K562 (cell line): Measurements from ENCODE around the gene DDAH1. TPM values are rescaled to one million over a fixed set of nuclear protein-coding genes. Genes with fewer than 3 reads are reported as not detected.
A peak's percentile ranks its signal among the peaks of the same experiment; 100 is the strongest.

ENCODE experiments used
- ADNP ChIP-seq: fragments of 200-800 bp; sonication (Bioruptor generic); IDR thresholded peaks from 2 replicates; pipeline ENCODE4 v1.6.1; 2016; ENCODE audit warnings: missing genetic modification characterization, missing compliant biosample characterization
- BCL6 ChIP-seq: fragments of 250-450 bp; sonication (Bioruptor Pico); IDR thresholded peaks from 2 replicates; pipeline ENCODE4 v1.4.0; 2020
- BRD4 ChIP-seq: fragments of 200-600 bp; sonication (generic); IDR thresholded peaks from 2 replicates; pipeline ENCODE4 v1.6.1; 2017; ENCODE audit warnings: inconsistent platforms
- CBFA2T2 ChIP-seq: fragments of 450-650 bp; conservative IDR thresholded peaks from 2 replicates; pipeline ENCODE4 v1.6.1; 2017; ENCODE audit warnings: mild to moderate bottlenecking
- CBX3 ChIP-seq, 2 experiments: IDR thresholded peaks; 1 replicate in 1 of 2; 2 replicates in 1 of 2; pipeline ENCODE4 v1.6.1; 2012; ENCODE audit warnings: inconsistent platforms in 2 of 2, low read length in 2 of 2, borderline replicate concordance in 1 of 2, control low read depth in 1 of 2
- CREB3 ChIP-seq: fragments of 450-650 bp; conservative IDR thresholded peaks from 2 replicates; pipeline ENCODE4 v1.6.1; 2016; ENCODE audit warnings: missing genetic modification characterization, low read depth, mild to moderate bottlenecking, missing compliant biosample characterization, moderate library complexity
- ETS2 ChIP-seq: IDR thresholded peaks from 2 replicates; pipeline ENCODE4 v1.6.1; 2016; ENCODE audit warnings: borderline replicate concordance, missing genetic modification characterization, mild to moderate bottlenecking, moderate library complexity, missing compliant biosample characterization; ENCODE audit not compliant: poor library complexity, severe bottlenecking
- FIP1L1 ChIP-seq: fragments of 200-400 bp; formaldehyde crosslinking; IDR thresholded peaks from 2 replicates; pipeline ENCODE4 v1.6.1; 2018; ENCODE audit warnings: mild to moderate bottlenecking, low read depth, low read length; ENCODE audit not compliant: poor library complexity, severe bottlenecking
- HMBOX1 ChIP-seq: sonication (generic); IDR thresholded peaks from 2 replicates; pipeline ENCODE4 v1.6.1; 2016
- MAX ChIP-seq: sonication (generic); formaldehyde crosslinking; IDR thresholded peaks from 2 replicates; pipeline ENCODE4 v1.9.0; 2022; ENCODE audit warnings: mild to moderate bottlenecking, missing genetic modification reagents
- MEF2D ChIP-seq: conservative IDR thresholded peaks from 2 replicates; pipeline ENCODE4 v1.6.1; 2016; ENCODE audit warnings: low read depth, missing genetic modification characterization, missing compliant biosample characterization
- NFYB ChIP-seq: IDR thresholded peaks from 2 replicates; pipeline ENCODE4 v1.6.1; 2011; ENCODE audit warnings: mild to moderate bottlenecking, moderate library complexity; ENCODE audit not compliant: insufficient read length; ENCODE audit errors: extremely low read depth
- NUFIP1 ChIP-seq: fragments of 450-650 bp; IDR thresholded peaks from 2 replicates; pipeline ENCODE4 v1.6.1; 2018; ENCODE audit not compliant: partially characterized antibody
- PATZ1 ChIP-seq: fragments of 250-450 bp; sonication (Bioruptor Pico); IDR thresholded peaks from 2 replicates; pipeline ENCODE4 v1.5.0; 2020; ENCODE audit warnings: mild to moderate bottlenecking, borderline replicate concordance
- PHTF2 ChIP-seq: fragments of 250-450 bp; sonication (Bioruptor Pico); IDR thresholded peaks from 2 replicates; pipeline ENCODE4 v1.5.0; 2021; ENCODE audit warnings: mild to moderate bottlenecking
- RBM15 ChIP-seq: fragments of 200-400 bp; formaldehyde crosslinking; IDR thresholded peaks from 2 replicates; pipeline ENCODE4 v1.6.1; 2018; ENCODE audit warnings: mild to moderate bottlenecking, low read length, moderate library complexity; ENCODE audit not compliant: insufficient read depth
- SREBF2 ChIP-seq: sonication (generic); formaldehyde crosslinking; IDR thresholded peaks from 2 replicates; pipeline ENCODE4 v1.4.0; 2020; ENCODE audit warnings: mild to moderate bottlenecking, missing genetic modification reagents
- ZNF140 ChIP-seq: fragments of 250-450 bp; sonication (Bioruptor Pico); IDR thresholded peaks from 2 replicates; pipeline ENCODE4 v1.8.0; 2021; ENCODE audit warnings: moderate library complexity, mild to moderate bottlenecking, inconsistent platforms
- ZNF436 ChIP-seq: fragments of 250-450, 450-650 bp; sonication (Bioruptor Pico); formaldehyde crosslinking; IDR thresholded peaks from 2 replicates; pipeline ENCODE4 v1.7.0; 2020; ENCODE audit warnings: mild to moderate bottlenecking
- ZNF512 ChIP-seq: IDR thresholded peaks from 2 replicates; pipeline ENCODE4 v1.6.1; 2016; ENCODE audit warnings: missing genetic modification characterization, missing compliant biosample characterization
- polyA plus RNA-seq, 8 experiments: library from polyadenylated mRNA; depleted of rRNA in 4 of 8; stranded (reverse) in 5 of 8; unstranded in 3 of 8; fragments of >200 nt; fragmentation: Nextera tagmentation in 2 of 8; fragmentation: Illumina TruSeq in 1 of 8; extraction: Ambion mirVana in 2 of 8; extraction: Trizol in 1 of 8; gene quantifications; 2 replicates each; pipeline versions ENCODE4 v1.2.1 to v1.2.3, GENCODE V29; 2011 to 2014; ENCODE audit warnings: inconsistent platforms in 1 of 8, missing spikeins in 1 of 8
- total RNA-seq, 7 experiments: library from RNA; depleted of rRNA in 6 of 7; stranded (reverse); fragments of >200 nt in 6 of 7; fragmentation: Illumina TruSeq in 2 of 7; extraction: Trizol in 2 of 7; gene quantifications; 2 replicates each; pipeline versions ENCODE4 v1.2.1 to v1.2.3, GENCODE V29; 2011 to 2021; ENCODE audit warnings: low replicate concordance in 1 of 7

The DDAH1 gene
- total and polyA plus RNA-seq, 9 of the 15 experiments (the other 6 are each of a cell fraction or from before 2014, with no cell fraction given), result 0.04 to 0.24 (median 0.10) TPM

GRCh38 chr1:85276215-85276977 lies 188.6 kb downstream of the DDAH1 start, which contains the start of gene BCL10 (continued):
- peak; percentile 55 for TF ChIP-seq MAX (CRISPR knock-in tag)
- no peak for TF ChIP-seq PATZ1
- no peak for TF ChIP-seq HMBOX1
- no peak for TF ChIP-seq ETS2
- TF ChIP-seq CREB3 (tag), result no peak
- TF ChIP-seq BCL6 (CRISPR knock-in tag), result no peak
- TF ChIP-seq MEF2D (tag), result no peak
- no peak for TF ChIP-seq ADNP (tag)
- no peak for TF ChIP-seq ZNF512 (tag)
- peak; percentile 60 for TF ChIP-seq FIP1L1
- no peak for TF ChIP-seq BRD4
- no peak for TF ChIP-seq RBM15
- peak; percentile 19 for TF ChIP-seq NFYB
- no peak for TF ChIP-seq CBX3 (IDR thresholded peaks at IDR 0.05; ENCODE audit: borderline replicate concordance in 1 of 2, low read length in 2 of 2)
- no peak for TF ChIP-seq ZNF436 (CRISPR knock-in tag)
- TF ChIP-seq CBFA2T2, result no peak
- no peak for TF ChIP-seq PHTF2 (CRISPR knock-in tag)
- no peak for TF ChIP-seq SREBF2 (CRISPR knock-in tag)
- TF ChIP-seq ZNF140, result no peak
- TF ChIP-seq NUFIP1, result no peak
